Measurements from ENCODE around the gene GRHL3.

DNA sequence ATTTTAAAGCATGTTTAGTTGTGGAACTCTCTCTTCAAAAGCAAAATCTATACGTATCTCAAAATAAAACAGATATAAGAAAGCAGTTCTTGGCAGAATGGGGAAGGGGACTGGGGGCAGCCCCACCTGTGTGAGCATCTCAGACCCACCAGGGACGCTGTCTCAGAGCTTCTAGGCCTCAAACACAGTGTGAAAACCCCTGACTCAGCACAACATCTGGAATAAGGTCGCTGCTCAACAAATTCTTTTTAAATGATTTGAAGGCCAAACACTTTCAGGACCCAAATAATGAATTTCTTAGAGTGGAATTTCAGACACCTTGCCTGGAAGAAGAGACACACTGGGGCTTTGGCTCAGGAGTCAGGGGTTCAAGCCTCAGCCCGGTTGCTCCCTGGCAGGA, 27.1 kb upstream of the GRHL3 start:
- no peak for TF ChIP-seq EZH2 (IDR thresholded peaks at IDR 0.05; ENCODE audit: insufficient read depth, poor library complexity, severe bottlenecking)
- no peak for TF ChIP-seq EZH2phosphoT487 (IDR thresholded peaks at IDR 0.05; ENCODE audit: insufficient read depth, low read depth)
